ENCODE data around the gene WDR64.

WDR64 gene

DNA sequence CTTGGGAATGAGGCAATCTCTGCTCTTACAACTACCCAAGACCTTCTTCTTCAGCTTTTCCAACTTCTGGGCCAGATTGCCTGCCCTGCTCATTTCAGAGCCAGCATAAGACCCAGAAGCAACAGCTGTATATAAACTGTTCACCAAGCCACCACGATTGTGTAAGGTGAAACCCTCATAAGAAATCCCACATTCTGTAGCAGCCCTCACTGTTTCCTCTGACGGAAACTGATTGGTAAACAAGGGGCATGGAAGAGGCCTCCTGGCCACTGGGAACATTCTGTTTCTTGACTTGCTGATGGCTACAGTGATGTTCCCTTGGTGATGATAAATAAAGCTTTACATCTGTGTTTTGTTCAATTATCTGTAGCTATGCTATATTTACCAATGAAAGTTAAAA is 156.2 kb downstream of the WDR64 start:
- Histone ChIP-seq H3K4me3 (ENCODE audit: low read depth, low read length) (no peak overlapping the region), H3K9ac (ENCODE audit: low read length) (no peak overlapping the region), H3K9me3 (ENCODE audit: control insufficient read depth, insufficient read depth, low read depth, low read length) (no peaks in the 10 kb centered on the region), H3K27me3 (ENCODE audit: control insufficient read depth, insufficient read depth, low read length) (no peaks in the 10 kb centered on the region), H3K4me1 (ENCODE audit: control insufficient read depth, insufficient read depth, low read length) (no peaks in the 10 kb centered on the region), H3K27ac (ENCODE audit: low read depth, low read length) (no peak overlapping the region), H3K36me3 (ENCODE audit: control insufficient read depth, insufficient read depth, low read length) (no peaks in the 10 kb centered on the region)

- no peaks in the 10 kb centered on the region for H3K9me3 ChIP-seq (ENCODE audit: control insufficient read depth, insufficient read depth, low read depth, low read length)
Measured at GRCh38 chr1:241810769-241811405, 158.8 kb downstream of the WDR64 start.

GRCh38 chr1:241813768-241814320 is 161.8 kb downstream of the WDR64 start:
- Histone ChIP-seq H3K27me3 (ENCODE audit: control insufficient read depth, insufficient read depth, low read length) (no peaks in the 10 kb centered on the region), H3K27ac (ENCODE audit: low read depth, low read length) (no peak overlapping the region), H3K36me3 (ENCODE audit: control insufficient read depth, insufficient read depth, low read length) (no peaks in the 10 kb centered on the region)

More at GRCh38 chr1:241810769-241811405, 158.8 kb downstream of the WDR64 start:
- Histone ChIP-seq H3K4me1 (ENCODE audit: control insufficient read depth, insufficient read depth, low read length) (no peaks in the 10 kb centered on the region), H3K4me3 (ENCODE audit: low read depth, low read length) (no peak overlapping the region), H3K27ac (ENCODE audit: low read depth, low read length) (no peak overlapping the region), H3K9ac (ENCODE audit: low read length) (no peak overlapping the region), H3K36me3 (ENCODE audit: control insufficient read depth, insufficient read depth, low read length) (no peaks in the 10 kb centered on the region), H3K27me3 (ENCODE audit: control insufficient read depth, insufficient read depth, low read length) (no peaks in the 10 kb centered on the region)

DNA sequence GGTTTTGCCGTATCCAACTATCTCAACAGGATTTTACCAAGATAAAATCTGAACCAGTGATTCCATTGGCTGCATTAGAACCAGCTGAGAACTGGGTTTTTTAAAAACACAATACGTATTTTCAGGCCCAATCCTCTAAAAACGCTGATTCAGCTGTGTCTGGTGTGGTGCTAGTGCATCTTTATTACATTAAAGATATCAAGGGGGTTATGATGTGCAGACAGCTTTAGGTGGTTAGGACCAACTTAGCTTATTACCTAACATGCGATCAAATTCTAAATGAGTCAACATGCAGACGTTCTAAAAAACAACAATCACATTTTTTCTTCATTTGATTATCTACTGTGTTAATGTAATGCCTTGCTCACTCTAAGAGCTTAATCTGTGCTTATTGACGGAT is 163.9 kb downstream of the WDR64 start:
- Histone ChIP-seq H3K27ac (ENCODE audit: low read depth, low read length) (no peak overlapping the region), H3K36me3 (ENCODE audit: control insufficient read depth, insufficient read depth, low read length) (no peaks in the 10 kb centered on the region), H3K9ac (ENCODE audit: low read length) (no peak overlapping the region), H3K4me3 (ENCODE audit: low read depth, low read length) (no peak overlapping the region), H3K4me1 (ENCODE audit: control insufficient read depth, insufficient read depth, low read length) (no peaks in the 10 kb centered on the region), H3K27me3 (ENCODE audit: control insufficient read depth, insufficient read depth, low read length) (no peaks in the 10 kb centered on the region), H3K9me3 (ENCODE audit: control insufficient read depth, insufficient read depth, low read depth, low read length) (no peaks in the 10 kb centered on the region)

More at GRCh38 chr1:241813768-241814320, 161.8 kb downstream of the WDR64 start:
- Histone ChIP-seq H3K9ac (ENCODE audit: low read length) (no peak overlapping the region), H3K4me3 (ENCODE audit: low read depth, low read length) (no peak overlapping the region), H3K9me3 (ENCODE audit: control insufficient read depth, insufficient read depth, low read depth, low read length) (no peaks in the 10 kb centered on the region), H3K4me1 (ENCODE audit: control insufficient read depth, insufficient read depth, low read length) (no peaks in the 10 kb centered on the region)

- no peak overlapping the region for H3K9ac ChIP-seq (ENCODE audit: low read length)
Measured at GRCh38 chr1:241817331-241817792, 165.3 kb downstream of the WDR64 start.

DNA sequence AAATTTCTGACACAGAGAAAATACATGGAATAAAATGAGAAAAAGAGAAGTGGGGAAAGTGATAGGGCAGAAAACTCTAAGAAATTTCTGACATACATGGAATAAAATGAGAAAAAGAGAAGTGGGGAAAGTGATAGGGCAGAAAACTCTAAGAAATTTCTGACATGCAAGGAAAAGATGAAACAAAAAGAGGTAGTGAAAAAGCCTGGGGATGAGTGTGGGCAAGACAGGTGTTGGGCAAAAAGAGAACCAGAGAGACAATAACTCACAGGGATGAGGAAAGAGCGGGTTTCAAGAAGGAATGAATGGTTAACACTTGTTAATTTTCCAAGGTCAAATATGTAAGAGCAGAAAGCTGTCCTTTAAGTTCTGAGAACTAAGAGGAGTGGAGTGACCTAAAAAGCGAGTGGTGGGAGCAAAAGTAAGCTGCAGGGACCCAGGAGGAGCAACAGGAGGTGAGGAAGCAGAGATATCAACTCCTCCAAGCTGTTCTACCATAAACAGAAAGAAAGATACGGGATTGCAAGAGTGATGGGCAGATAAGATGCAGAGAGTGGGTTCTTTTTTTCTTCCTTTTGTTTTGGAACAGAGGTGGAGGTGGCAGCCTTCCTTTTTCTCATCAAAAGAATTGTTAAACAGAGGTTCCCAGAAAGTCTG is 166.0 kb downstream of the WDR64 start:
- H3K27ac ChIP-seq (ENCODE audit: low read depth, low read length) = no peak overlapping the region
- H3K9ac ChIP-seq (ENCODE audit: low read length) = no peak overlapping the region
- no peak overlapping the region for H3K4me3 ChIP-seq (ENCODE audit: low read depth, low read length)
- no peaks in the 10 kb centered on the region for H3K4me1 ChIP-seq (ENCODE audit: control insufficient read depth, insufficient read depth, low read length)
- no peaks in the 10 kb centered on the region for H3K36me3 ChIP-seq (ENCODE audit: control insufficient read depth, insufficient read depth, low read length)
- H3K27me3 ChIP-seq (ENCODE audit: control insufficient read depth, insufficient read depth, low read length) = no peaks in the 10 kb centered on the region
- no peaks in the 10 kb centered on the region for H3K9me3 ChIP-seq (ENCODE audit: control insufficient read depth, insufficient read depth, low read depth, low read length)

More at GRCh38 chr1:241817331-241817792, 165.3 kb downstream of the WDR64 start:
- Histone ChIP-seq H3K4me3 (ENCODE audit: low read depth, low read length) (no peak overlapping the region), H3K27me3 (ENCODE audit: control insufficient read depth, insufficient read depth, low read length) (no peaks in the 10 kb centered on the region), H3K9me3 (ENCODE audit: control insufficient read depth, insufficient read depth, low read depth, low read length) (no peaks in the 10 kb centered on the region), H3K36me3 (ENCODE audit: control insufficient read depth, insufficient read depth, low read length) (no peaks in the 10 kb centered on the region), H3K4me1 (ENCODE audit: control insufficient read depth, insufficient read depth, low read length) (no peaks in the 10 kb centered on the region), H3K27ac (ENCODE audit: low read depth, low read length) (no peak overlapping the region)

DNA sequence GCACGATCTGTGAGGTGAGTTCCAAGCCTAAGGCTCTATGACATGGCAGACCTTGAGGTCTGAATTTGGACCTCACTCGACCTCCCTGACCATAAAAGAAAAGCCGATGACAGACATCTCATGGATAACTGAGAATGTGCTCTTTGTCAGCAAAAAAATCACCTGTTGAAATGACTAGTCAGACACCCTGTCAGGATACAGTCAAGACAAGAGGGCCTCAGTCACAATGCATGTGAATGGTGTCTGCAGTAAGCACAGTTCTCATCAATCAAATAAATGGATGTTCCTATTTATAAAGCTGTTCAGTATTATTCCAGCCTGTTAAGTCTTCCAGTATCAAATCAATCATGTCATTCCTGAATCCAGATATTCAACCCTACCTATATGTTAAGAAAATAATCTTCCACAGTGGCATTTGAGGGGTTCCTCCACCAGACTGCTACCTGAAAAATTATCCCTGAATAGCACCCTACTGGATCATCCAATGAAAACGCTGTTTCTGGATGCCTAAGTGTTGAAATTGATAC is 167.3 kb downstream of the WDR64 start:
- no peak overlapping the region for H3K4me3 ChIP-seq (ENCODE audit: low read depth, low read length)

DNA sequence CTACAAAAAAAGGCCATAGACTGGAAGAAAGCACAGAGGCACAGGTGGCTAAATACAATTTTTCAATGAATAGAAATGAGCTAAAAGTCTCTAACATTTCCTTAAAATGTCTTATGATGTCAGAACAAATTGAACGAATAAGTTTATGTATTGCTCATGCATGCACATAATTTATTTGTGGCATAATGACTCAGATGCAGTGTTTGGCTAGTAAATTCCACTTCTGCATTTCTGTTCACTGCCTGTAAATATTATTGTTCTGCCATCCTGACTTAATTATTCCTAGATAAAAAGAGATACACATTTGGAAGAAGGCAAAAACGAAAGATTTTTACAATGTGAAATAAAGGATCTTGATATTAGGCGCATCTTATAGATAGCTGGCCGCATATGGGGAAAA is 169.3 kb downstream of the WDR64 start:
- no peak overlapping the region for H3K27ac ChIP-seq (ENCODE audit: low read depth, low read length)
- H3K36me3 ChIP-seq (ENCODE audit: control insufficient read depth, insufficient read depth, low read length) = no peaks in the 10 kb centered on the region

More for the DNA sequence above, 167.3 kb downstream of the WDR64 start:
- Histone ChIP-seq H3K27ac (ENCODE audit: low read depth, low read length) (no peak overlapping the region), H3K4me1 (ENCODE audit: control insufficient read depth, insufficient read depth, low read length) (no peaks in the 10 kb centered on the region), H3K36me3 (ENCODE audit: control insufficient read depth, insufficient read depth, low read length) (no peaks in the 10 kb centered on the region), H3K9me3 (ENCODE audit: control insufficient read depth, insufficient read depth, low read depth, low read length) (no peaks in the 10 kb centered on the region), H3K9ac (ENCODE audit: low read length) (no peak overlapping the region), H3K27me3 (ENCODE audit: control insufficient read depth, insufficient read depth, low read length) (no peaks in the 10 kb centered on the region)

DNA sequence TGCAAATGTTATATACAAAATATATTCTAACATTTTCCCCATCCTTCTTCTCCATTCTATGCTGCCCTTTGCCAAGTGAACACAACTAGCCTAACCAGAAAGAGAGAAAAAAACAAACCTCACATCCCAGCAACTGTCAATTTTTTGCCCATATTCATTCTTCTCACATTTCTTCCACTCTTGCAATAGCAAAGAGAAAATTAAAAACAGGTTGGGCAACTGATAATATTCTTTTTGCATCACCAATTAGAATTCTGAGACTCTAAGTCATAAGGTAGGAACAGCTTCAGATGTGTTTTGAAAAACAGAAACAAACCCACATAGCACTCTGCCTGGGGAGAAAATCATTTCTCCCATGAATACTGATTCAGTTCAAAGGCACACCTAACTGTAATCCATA is 170.8 kb downstream of the WDR64 start:
- Histone ChIP-seq H3K4me3 (ENCODE audit: low read depth, low read length) (no peak overlapping the region), H3K9me3 (ENCODE audit: control insufficient read depth, insufficient read depth, low read depth, low read length) (no peaks in the 10 kb centered on the region), H3K27ac (ENCODE audit: low read depth, low read length) (no peak overlapping the region), H3K36me3 (ENCODE audit: control insufficient read depth, insufficient read depth, low read length) (no peaks in the 10 kb centered on the region), H3K4me1 (ENCODE audit: control insufficient read depth, insufficient read depth, low read length) (no peaks in the 10 kb centered on the region), H3K9ac (ENCODE audit: low read length) (no peak overlapping the region), H3K27me3 (ENCODE audit: control insufficient read depth, insufficient read depth, low read length) (no peaks in the 10 kb centered on the region)

More for the DNA sequence above, 169.3 kb downstream of the WDR64 start:
- Histone ChIP-seq H3K4me1 (ENCODE audit: control insufficient read depth, insufficient read depth, low read length) (no peaks in the 10 kb centered on the region), H3K9ac (ENCODE audit: low read length) (no peak overlapping the region), H3K4me3 (ENCODE audit: low read depth, low read length) (no peak overlapping the region), H3K27me3 (ENCODE audit: control insufficient read depth, insufficient read depth, low read length) (no peaks in the 10 kb centered on the region), H3K9me3 (ENCODE audit: control insufficient read depth, insufficient read depth, low read depth, low read length) (no peaks in the 10 kb centered on the region)

DNA sequence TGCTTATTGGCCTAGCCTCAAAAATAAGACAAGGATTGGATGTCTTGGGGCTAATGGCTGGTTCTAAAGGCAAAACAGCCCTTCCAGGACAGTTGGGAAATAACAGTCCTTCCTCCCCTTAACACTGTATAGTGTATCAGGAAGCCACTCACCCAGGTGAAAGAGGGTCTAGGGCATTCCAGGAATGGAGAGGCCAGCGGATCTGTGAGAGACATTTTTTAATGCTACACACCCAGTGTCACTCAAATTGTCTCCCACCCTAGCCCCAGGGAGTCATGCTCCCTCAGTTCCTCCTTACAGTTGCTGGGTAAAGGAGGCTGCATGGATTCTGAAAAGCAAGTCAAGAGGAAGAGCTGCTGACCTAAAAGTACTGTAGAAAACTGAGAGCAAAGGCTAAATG is 171.8 kb downstream of the WDR64 start:
- Histone ChIP-seq H3K9me3 (ENCODE audit: control insufficient read depth, insufficient read depth, low read depth, low read length) (no peaks in the 10 kb centered on the region), H3K27me3 (ENCODE audit: control insufficient read depth, insufficient read depth, low read length) (no peaks in the 10 kb centered on the region), H3K27ac (ENCODE audit: low read depth, low read length) (no peak overlapping the region), H3K4me3 (ENCODE audit: low read depth, low read length) (no peak overlapping the region), H3K9ac (ENCODE audit: low read length) (no peak overlapping the region), H3K36me3 (ENCODE audit: control insufficient read depth, insufficient read depth, low read length) (no peaks in the 10 kb centered on the region), H3K4me1 (ENCODE audit: control insufficient read depth, insufficient read depth, low read length) (no peaks in the 10 kb centered on the region)

DNA sequence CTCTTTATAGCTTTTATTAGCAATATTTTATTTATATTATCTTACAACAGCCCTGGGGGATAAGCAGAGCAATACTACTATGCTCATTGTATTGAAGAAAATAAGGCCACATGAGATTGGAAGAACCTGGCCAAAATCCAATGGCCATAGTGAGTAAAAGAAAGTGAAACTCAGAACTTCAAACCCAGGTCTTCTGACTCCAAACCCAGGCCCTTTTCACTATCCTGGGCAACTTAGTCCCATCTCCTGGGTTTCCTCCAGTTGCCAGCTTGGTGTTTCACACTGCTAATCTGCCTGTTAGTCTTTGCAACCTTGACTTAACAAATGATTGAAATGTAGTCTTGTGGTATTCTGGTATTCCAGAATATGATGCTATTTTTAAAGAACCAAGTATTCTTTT is 173.5 kb downstream of the WDR64 start:
- Histone ChIP-seq H3K4me3 (ENCODE audit: low read depth, low read length) (no peak overlapping the region), H3K27ac (ENCODE audit: low read depth, low read length) (no peak overlapping the region), H3K27me3 (ENCODE audit: control insufficient read depth, insufficient read depth, low read length) (no peaks in the 10 kb centered on the region), H3K9me3 (ENCODE audit: control insufficient read depth, insufficient read depth, low read depth, low read length) (no peaks in the 10 kb centered on the region), H3K36me3 (ENCODE audit: control insufficient read depth, insufficient read depth, low read length) (no peaks in the 10 kb centered on the region), H3K9ac (ENCODE audit: low read length) (no peak overlapping the region), H3K4me1 (ENCODE audit: control insufficient read depth, insufficient read depth, low read length) (no peaks in the 10 kb centered on the region)
